Astrocyte of the cerebellum (primary cell): ENCODE measurements around the gene RBM20.
A peak's percentile ranks its signal among the peaks of the same experiment; 100 is the strongest.

Source experiments
- DNase-seq: peaks from one replicate; pipeline ENCODE4 v3.0.0-alpha.2; 2011; ENCODE audit warnings: low read depth
- H3K4me3 ChIP-seq: 2 replicates; pipeline ENCODE4 v1.5.1; 2011; ENCODE audit warnings: mild to moderate bottlenecking, low read depth, low read length, moderate library complexity
- CTCF ChIP-seq: IDR thresholded peaks from 2 replicates; pipeline ENCODE4 v1.5.1; 2012; ENCODE audit warnings: low read length, low read depth, moderate library complexity, mild to moderate bottlenecking; ENCODE audit errors: missing control alignments
- in situ Hi-C: cut with HindIII; loops from 2 replicates; pipeline ENCODE4 v1.10.0; 2017; ENCODE audit warnings: low sequenced_read_pairs

Gene RBM20

GRCh38 chr10:110625356-110625894 is 18.7 kb upstream of the RBM20 start:
- in situ Hi-C loops = no loop called here
- DNase-seq = no peak
- H3K4me3 ChIP-seq = no peak overlapping the region
- TF ChIP-seq CTCF = no peak

GRCh38 chr10:110625951-110626855 is 17.9 kb upstream of the RBM20 start:
- TF ChIP-seq CTCF = no peak
- no peak for DNase-seq
- in situ Hi-C loops = no loop called here
- H3K4me3 ChIP-seq = no peak overlapping the region

GRCh38 chr10:110628161-110628560 is 16.0 kb upstream of the RBM20 start:
- DNase-seq = no peak
- TF ChIP-seq CTCF = no peak
- in situ Hi-C loops = no loop called here
- no peak overlapping the region for H3K4me3 ChIP-seq

GRCh38 chr10:110629680-110630191 is 14.4 kb upstream of the RBM20 start:
- H3K4me3 ChIP-seq = no peak overlapping the region
- peak; percentile 67 for DNase-seq
- TF ChIP-seq CTCF = no peak
- in situ Hi-C loops = no loop called here

- no peak for TF ChIP-seq CTCF
- DNase-seq = no peak
- in situ Hi-C loops = no loop called here
- H3K4me3 ChIP-seq = no peak overlapping the region
Observed at GRCh38 chr10:110631934-110632333, 12.2 kb upstream of the RBM20 start.

- H3K4me3 ChIP-seq = no peak overlapping the region
- no peak for TF ChIP-seq CTCF
- in situ Hi-C loops = no loop called here
- no peak for DNase-seq
Observed at GRCh38 chr10:110632591-110633215, 11.4 kb upstream of the RBM20 start.
